Lower lobe of right lung (tissue), 2 donors: ENCODE results near the gene FDXACB1. TPM values are rescaled to one million over a fixed set of nuclear protein-coding genes. Genes with fewer than 3 reads are reported as not detected.

Source experiments
- ATAC-seq, 2 donors: fragments of 200-7000 bp; cut with Tn5 transposase; one replicate each; pipeline ENCODE4 v1.9.1; 2020 to 2022; ENCODE audit warnings: mild to moderate bottlenecking in 2 of 2, moderate library complexity in 2 of 2
- DNase-seq: peaks from one replicate; pipeline ENCODE4 v3.0.0-alpha.2; 2020
- H3K27ac ChIP-seq: fragments of 200-600 bp; one replicate; pipeline ENCODE4 v1.8.0; 2022
- H3K27me3 ChIP-seq: fragments of 200-600 bp; one replicate; pipeline ENCODE4 v1.8.0; 2022; ENCODE audit warnings: low read depth
- H3K36me3 ChIP-seq: fragments of 200-600 bp; one replicate; pipeline ENCODE4 v1.8.0; 2022; ENCODE audit warnings: mild to moderate bottlenecking
- H3K4me1 ChIP-seq: fragments of 200-600 bp; one replicate; pipeline ENCODE4 v1.8.0; 2022
- H3K4me3 ChIP-seq: fragments of 200-600 bp; one replicate; pipeline ENCODE4 v1.8.0; 2022; ENCODE audit warnings: mild to moderate bottlenecking
- H3K9me3 ChIP-seq: fragments of 200-600 bp; one replicate; pipeline ENCODE4 v1.8.0; 2022
- CTCF ChIP-seq: fragments of 200-600 bp; IDR thresholded peaks from one replicate; pipeline ENCODE4 v1.8.0; 2022; ENCODE audit warnings: antibody characterized with exemption, mild to moderate bottlenecking
- intact Hi-C: fragments of 100-400 bp; cut with DNase I; formaldehyde crosslinking; loops from one replicate; pipeline ENCODE4 v1.11.0; 2022
- total RNA-seq: library from RNA; stranded (reverse); fragmentation: NEBNext Ultra II Directional; extraction: Animal tissue kit (Norgen Biotek cat#: 25700); gene quantifications from one replicate; pipeline ENCODE4 v1.2.1, GENCODE V29; 2021
- donor health status: DM: no; HTN: yes; CAD: no; lungs with severe emphysema.

FDXACB1 gene
- total RNA-seq, 1 donor from 2014 or later: 2.4 TPM

GRCh38 chr11:111836721-111837120 lies 42.2 kb downstream of the FDXACB1 start:
- ATAC-seq (peak; percentile 34 to 35), DNase-seq (no peak)
- Histone ChIP-seq H3K4me3 (no peak overlapping the region), H3K36me3 (peaks cover 45% of the 10 kb centered on the region), H3K27me3 (no peaks in the 10 kb centered on the region), H3K4me1 (peaks cover 17% of the 10 kb centered on the region), H3K9me3 (no peaks in the 10 kb centered on the region), H3K27ac (no peak overlapping the region)
- no peak for TF ChIP-seq CTCF
- intact Hi-C loops: no loop called here

DNA sequence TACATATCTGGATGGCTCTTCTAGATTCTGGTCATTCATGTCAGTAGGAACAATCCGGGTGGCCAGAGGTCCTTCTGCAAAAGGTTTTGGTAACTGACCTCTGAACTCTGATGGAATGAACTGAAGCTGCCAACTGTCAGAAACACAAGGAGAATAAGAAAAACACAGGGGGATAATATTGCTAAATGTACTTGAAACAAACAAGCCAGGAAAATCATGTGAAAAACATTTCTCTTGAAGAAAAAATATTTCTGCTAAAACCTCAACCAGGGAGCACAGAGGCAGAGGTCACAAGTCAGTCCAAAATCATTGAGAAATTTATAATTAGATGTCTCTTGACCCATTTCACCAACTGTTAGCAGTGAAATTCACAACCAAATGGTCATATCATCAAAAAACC lies 42.8 kb downstream of the FDXACB1 start:
- H3K36me3 ChIP-seq: peaks cover 49% of the 10 kb centered on the region
- no peak for ATAC-seq
- H3K4me3 ChIP-seq: no peak overlapping the region
- no peak for TF ChIP-seq CTCF
- no peaks in the 10 kb centered on the region for H3K27me3 ChIP-seq
- no peak for DNase-seq
- H3K4me1 ChIP-seq: peaks cover 12% of the 10 kb centered on the region
- H3K27ac ChIP-seq: no peak overlapping the region
- intact Hi-C loops: no loop called here
- no peaks in the 10 kb centered on the region for H3K9me3 ChIP-seq

DNA sequence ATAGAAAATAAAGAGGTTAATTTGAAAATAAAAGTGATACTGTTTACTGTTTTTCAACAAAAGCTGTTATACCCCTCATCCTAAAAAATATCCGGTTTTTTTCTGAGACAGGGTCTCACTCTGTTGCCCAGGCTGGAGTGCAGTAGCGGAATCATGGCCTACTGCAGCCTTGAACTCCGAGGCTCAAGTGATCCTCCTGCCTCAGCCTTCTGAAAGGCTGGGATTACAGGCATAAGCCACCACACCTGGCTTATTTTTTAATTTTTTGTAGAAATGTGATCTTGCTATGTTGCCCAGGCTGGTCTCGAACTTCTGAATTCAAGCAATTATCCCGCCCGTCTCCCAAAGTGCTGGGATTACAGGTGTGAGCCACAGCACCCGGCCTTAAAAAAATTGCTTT lies 43.3 kb downstream of the FDXACB1 start:
- Histone ChIP-seq H3K4me1 (peaks cover 7% of the 10 kb centered on the region), H3K27me3 (no peaks in the 10 kb centered on the region), H3K9me3 (no peaks in the 10 kb centered on the region), H3K4me3 (no peak overlapping the region), H3K36me3 (peaks cover 54% of the 10 kb centered on the region), H3K27ac (no peak overlapping the region)
- TF ChIP-seq CTCF: no peak
- no peak for ATAC-seq
- intact Hi-C loops: no loop called here
- DNase-seq: no peak

DNA sequence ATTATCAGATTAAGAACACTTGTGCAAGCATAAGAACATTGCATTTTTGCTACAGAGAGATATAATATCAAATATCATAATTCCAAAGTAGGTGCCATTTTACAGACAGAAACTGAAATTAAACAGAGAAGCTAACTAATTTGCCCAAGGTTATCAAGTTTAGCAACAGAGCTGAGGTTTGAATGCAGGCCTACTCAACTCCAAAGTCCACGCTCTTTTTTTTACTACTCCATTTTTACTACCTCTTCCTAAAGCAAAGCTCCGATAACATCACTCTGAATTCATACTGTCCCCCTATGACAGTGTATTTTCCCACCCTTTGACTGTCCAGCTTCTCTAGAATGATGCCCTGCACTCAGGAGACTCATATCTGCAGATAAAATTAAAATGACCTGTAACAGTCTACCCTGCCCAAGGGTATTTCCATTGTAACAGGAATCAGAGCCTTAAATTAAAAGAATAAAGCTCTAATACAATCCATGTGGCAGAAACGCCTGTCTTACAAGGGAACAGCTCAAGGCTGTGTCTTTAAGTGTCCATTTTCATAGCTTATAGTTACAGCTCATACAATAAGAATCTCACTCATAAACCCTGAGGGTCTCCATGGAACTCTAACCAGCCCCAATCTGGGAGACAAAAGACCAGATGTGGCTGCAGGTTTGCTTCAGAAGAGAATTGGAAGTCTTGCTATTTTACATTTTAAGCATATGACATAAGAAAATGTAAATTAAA lies 44.4 kb downstream of the FDXACB1 start:
- H3K27ac ChIP-seq: no peak overlapping the region
- no peak overlapping the region for H3K4me3 ChIP-seq
- H3K4me1 ChIP-seq: peaks cover 4% of the 10 kb centered on the region
- no peak for TF ChIP-seq CTCF
- H3K27me3 ChIP-seq: no peaks in the 10 kb centered on the region
- H3K36me3 ChIP-seq: peaks cover 60% of the 10 kb centered on the region
- intact Hi-C loops: no loop called here
- H3K9me3 ChIP-seq: no peaks in the 10 kb centered on the region
- DNase-seq: no peak
- ATAC-seq: no peak

DNA sequence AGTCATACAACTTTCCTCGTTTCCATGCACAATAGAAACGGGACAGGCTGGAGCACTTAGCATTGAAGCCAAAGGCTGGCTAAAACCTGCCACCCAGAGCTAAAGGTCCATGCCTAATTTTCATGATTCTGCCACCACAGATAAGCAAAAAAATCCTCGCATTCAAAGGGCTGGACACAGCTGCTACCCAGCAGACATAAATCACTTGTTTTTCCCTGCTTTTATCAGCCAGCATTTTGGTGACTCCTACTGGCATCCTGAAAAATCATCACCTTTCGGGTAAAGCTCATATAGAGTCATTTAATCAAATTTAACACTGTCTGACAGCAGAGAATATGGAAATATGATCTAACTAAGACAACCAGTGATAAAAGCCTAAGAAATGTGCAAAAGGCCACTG lies 45.4 kb downstream of the FDXACB1 start:
- peaks cover 59% of the 10 kb centered on the region for H3K36me3 ChIP-seq
- H3K4me1 ChIP-seq: peaks cover 4% of the 10 kb centered on the region
- intact Hi-C loops: no loop called here
- H3K9me3 ChIP-seq: no peaks in the 10 kb centered on the region
- no peak overlapping the region for H3K4me3 ChIP-seq
- ATAC-seq (no peak), DNase-seq (no peak)
- no peaks in the 10 kb centered on the region for H3K27me3 ChIP-seq
- no peak for TF ChIP-seq CTCF
- H3K27ac ChIP-seq: no peak overlapping the region
